Testis (tissue), 2 donors: ENCODE data around the gene NRBF2.

Experiments used
- POLR2A ChIP-seq: fragments of 450-650 bp; IDR thresholded peaks from one replicate; pipeline ENCODE4 v1.6.1; 2017; ENCODE audit warnings: antibody characterized with exemption, mild to moderate bottlenecking, moderate library complexity
- TF ChIP-seq, protein P1 (sequence below), 3 experiments: fragments of 450-650 bp in 2 of 3; fragments of 200-600 bp in 1 of 3; sonication (generic) in 1 of 3; IDR thresholded peaks; one replicate each; pipeline ENCODE4 v1.5.1; 2016 to 2019; ENCODE audit warnings: antibody characterized with exemption in 3 of 3, mild to moderate bottlenecking in 2 of 3, moderate library complexity in 1 of 3

DNA sequence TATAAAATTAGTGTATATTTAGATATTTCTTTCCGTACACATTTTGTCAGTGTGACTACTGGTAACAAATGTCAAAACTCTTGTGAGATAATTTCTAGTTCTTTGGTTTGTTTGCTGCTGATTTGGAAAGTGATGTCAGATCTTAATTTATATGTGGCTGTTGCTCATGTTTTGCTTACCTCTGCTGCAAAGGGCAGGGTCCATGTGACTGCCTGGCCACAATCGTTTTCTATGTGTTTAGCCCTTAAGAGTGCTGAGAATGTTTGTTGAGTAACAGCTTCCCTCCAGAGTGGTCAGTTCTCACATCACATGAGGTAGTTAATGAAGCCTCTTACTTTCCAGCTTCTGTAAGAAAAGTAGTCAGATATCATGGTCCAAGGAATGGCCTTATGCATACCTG, 4.2 kb downstream of the NRBF2 start:
- TF ChIP-seq, protein P1, sequence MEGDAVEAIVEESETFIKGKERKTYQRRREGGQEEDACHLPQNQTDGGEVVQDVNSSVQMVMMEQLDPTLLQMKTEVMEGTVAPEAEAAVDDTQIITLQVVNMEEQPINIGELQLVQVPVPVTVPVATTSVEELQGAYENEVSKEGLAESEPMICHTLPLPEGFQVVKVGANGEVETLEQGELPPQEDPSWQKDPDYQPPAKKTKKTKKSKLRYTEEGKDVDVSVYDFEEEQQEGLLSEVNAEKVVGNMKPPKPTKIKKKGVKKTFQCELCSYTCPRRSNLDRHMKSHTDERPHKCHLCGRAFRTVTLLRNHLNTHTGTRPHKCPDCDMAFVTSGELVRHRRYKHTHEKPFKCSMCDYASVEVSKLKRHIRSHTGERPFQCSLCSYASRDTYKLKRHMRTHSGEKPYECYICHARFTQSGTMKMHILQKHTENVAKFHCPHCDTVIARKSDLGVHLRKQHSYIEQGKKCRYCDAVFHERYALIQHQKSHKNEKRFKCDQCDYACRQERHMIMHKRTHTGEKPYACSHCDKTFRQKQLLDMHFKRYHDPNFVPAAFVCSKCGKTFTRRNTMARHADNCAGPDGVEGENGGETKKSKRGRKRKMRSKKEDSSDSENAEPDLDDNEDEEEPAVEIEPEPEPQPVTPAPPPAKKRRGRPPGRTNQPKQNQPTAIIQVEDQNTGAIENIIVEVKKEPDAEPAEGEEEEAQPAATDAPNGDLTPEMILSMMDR (IDR thresholded peaks at IDR 0.05), result no peak
- no peak for TF ChIP-seq POLR2A
